NCI-H1092 treated with DMSO at 0.1 percent for 48 hours (cell line): ENCODE results near the gene MAST2.
A peak's percentile ranks its signal among the peaks of the same experiment; 100 is the strongest.
"Not testable (repeated sequence)": the region's sequence is repeated elsewhere in the genome, so short reads cannot be mapped to it uniquely, and the experiment has no call there.

Experiments used
- DNase-seq: peaks from one replicate; lab custom pipeline; 2025; lab: John Stamatoyannopoulos, UW

The MAST2 gene

GRCh38 chr1:45938029-45938428 lies 134.6 kb downstream of the MAST2 start:
- no peak for DNase-seq

- DNase-seq, result no peak
These were observed 139.0 kb downstream of the MAST2 start for GRCh38 chr1:45942411-45942810.

GRCh38 chr1:45943185-45943584 lies 139.8 kb downstream of the MAST2 start:
- no peak for DNase-seq

- DNase-seq, result no peak
These were observed 142.0 kb downstream of the MAST2 start for GRCh38 chr1:45945426-45945825.

GRCh38 chr1:45949462-45949861 lies 146.1 kb downstream of the MAST2 start:
- not testable (repeated sequence) for DNase-seq

- no peak for DNase-seq
These were observed 148.7 kb downstream of the MAST2 start for GRCh38 chr1:45952072-45952471.

- no peak for DNase-seq
These were observed 150.8 kb downstream of the MAST2 start for GRCh38 chr1:45953934-45954847.

- DNase-seq, result no peak
These were observed 154.3 kb downstream of the MAST2 start for GRCh38 chr1:45957684-45958083.

- DNase-seq, result no peak
These were observed 154.9 kb downstream of the MAST2 start for GRCh38 chr1:45958317-45958716.

GRCh38 chr1:45960930-45961715 lies 157.7 kb downstream of the MAST2 start:
- DNase-seq, result no peak

- not testable (repeated sequence) for DNase-seq
These were observed 158.5 kb downstream of the MAST2 start for GRCh38 chr1:45961936-45962335.

- no peak for DNase-seq
These were observed 165.7 kb downstream of the MAST2 start for GRCh38 chr1:45968941-45969666.

GRCh38 chr1:45969866-45970265 lies 166.5 kb downstream of the MAST2 start:
- no peak for DNase-seq

GRCh38 chr1:45971335-45971734 lies 167.9 kb downstream of the MAST2 start:
- no peak for DNase-seq

- DNase-seq, result no peak
These were observed 168.6 kb downstream of the MAST2 start for GRCh38 chr1:45971922-45972531.

GRCh38 chr1:45972621-45973020 lies 169.2 kb downstream of the MAST2 start:
- DNase-seq, result no peak

- DNase-seq, result no peak
These were observed 169.7 kb downstream of the MAST2 start for GRCh38 chr1:45973121-45973520.

- DNase-seq, result no peak
These were observed 171.3 kb downstream of the MAST2 start for GRCh38 chr1:45974541-45975269.

- no peak for DNase-seq
These were observed 173.2 kb downstream of the MAST2 start for GRCh38 chr1:45976623-45977022.

- DNase-seq, result peak; percentile 97
These were observed 175.8 kb downstream of the MAST2 start for GRCh38 chr1:45979074-45979777.

GRCh38 chr1:45979778-45980176 lies 176.4 kb downstream of the MAST2 start:
- peak; percentile 30 for DNase-seq
